ENCODE data around the gene RAPGEF5.

GRCh38 chr7:22156205-22156604, 200.7 kb downstream of the RAPGEF5 start:
- no peak for TF ChIP-seq EZH2 (IDR thresholded peaks at IDR 0.05)
- TF ChIP-seq POLR2AphosphoS5 (IDR thresholded peaks at IDR 0.05; ENCODE audit: borderline replicate concordance, low read depth, low read length), result no peak
- TF ChIP-seq FOXP2 (optimal IDR thresholded peaks at IDR 0.05; ENCODE audit: control extremely low read depth, extremely low read length, insufficient read depth), result no peak
